ENCODE results near the gene PRKAG1. TPM values are rescaled to one million over a fixed set of nuclear protein-coding genes. Genes with fewer than 3 reads are reported as not detected.
A peak's percentile ranks its signal among the peaks of the same experiment; 100 is the strongest.

The PRKAG1 gene
- total RNA-seq, 1 donor from 2014 or later, result 48.2 TPM

- DNase-seq, result no peak
Measured at GRCh38 chr12:49030714-49031572, 12.4 kb upstream of the PRKAG1 start.

- no peak for DNase-seq
Measured at GRCh38 chr12:49030119-49030518, 11.5 kb upstream of the PRKAG1 start.

DNA sequence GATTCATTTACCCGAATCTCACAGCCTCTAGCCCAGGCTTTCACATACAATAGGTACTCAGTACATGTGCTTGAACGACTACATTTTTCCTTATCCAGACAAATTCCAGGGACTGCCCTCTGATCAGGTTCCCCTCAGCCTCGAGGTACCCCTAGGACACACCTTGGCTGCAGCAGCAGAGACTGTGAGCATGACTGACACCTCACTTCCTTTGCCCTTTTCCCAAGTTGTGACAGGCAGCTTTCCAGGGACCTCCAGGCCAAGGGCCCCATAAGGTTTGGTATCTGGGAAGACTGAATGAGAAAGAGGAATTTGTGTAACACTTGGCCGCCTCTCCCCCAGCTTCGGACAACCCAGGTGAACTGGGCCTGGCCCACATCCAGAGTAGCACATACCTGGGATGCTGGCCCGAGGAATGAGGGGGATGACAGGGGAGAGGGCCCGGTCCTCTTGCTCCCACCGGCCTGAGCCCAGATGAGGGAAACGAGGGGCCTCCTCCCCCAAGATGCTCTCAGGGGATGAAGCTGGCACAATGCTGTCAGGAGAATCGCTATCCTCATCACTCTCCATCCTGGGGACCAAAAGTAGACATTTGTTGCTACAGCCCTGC, 10.2 kb upstream of the PRKAG1 start:
- DNase-seq, result no peak

DNA sequence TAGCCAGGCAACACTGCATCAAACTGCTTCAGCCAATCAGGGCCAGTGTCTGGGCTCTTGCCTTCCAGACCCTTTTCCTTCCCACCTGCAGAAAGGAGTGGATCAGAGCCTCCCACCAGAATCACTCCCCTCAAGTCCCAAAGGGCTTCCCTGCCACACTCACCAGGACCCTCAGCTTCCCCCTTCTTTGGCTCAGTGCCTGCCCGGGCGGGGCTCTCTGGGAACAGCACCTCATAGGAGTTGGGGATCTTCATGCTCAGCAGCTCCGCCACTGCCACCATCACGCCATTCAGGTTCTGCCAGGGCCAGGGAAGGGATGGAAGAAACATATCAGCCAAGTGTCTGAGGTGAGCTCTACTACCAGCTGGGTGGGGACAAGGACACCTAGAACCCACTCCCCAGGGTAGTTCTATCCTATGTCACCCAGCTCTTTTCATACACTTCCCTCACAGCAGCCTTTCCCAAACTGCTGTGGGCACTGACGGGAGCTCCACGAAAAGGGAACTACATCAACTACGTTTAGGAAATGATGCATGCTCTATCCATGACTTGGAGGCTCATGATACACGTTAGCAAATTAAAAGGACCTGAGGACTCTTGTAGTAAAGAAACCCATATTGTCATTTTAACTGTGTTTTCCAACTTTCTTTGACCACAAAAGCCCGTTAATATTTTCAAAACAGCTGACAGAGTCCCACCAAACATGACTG, 9.4 kb upstream of the PRKAG1 start:
- DNase-seq, result no peak

GRCh38 chr12:49026678-49027480, 8.3 kb upstream of the PRKAG1 start:
- DNase-seq, result no peak

DNA sequence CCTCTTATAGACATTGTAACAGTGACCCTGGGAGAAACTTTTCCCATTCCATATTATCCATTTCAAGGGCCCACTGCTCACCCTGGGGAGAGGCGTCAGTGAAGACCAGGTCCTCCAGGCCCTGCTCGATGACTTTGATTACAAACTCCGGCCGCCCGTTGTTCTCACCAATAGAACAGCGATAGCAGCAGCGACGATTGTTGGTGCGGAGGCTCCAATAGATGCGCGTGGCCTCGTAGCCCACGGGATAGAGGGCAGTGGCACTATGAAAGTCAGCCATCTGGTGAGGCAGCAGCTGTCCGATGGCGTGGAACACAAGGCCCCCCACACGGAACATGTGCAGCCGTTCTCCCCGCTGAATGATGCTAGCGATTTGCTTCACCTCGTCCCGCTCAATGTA, 7.5 kb upstream of the PRKAG1 start:
- no peak for DNase-seq

DNA sequence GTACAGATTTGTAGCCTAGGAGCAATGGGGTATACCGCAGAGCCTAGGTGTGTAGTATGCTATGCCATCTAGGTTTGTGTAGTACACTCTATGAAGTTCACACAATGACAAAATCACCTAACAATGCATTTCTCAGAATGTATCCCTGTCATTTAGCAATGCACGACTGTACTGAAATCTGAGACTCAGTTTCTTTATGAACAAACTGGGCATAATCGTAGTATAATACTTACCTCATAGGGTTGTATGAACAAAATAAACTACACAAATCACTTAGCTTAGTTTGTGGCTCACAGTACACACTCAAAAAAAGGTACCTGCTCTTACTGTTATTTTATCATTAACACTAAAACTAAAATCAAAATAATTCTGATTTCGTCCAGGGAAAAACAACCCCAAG, 6.9 kb upstream of the PRKAG1 start:
- no peak for DNase-seq

- no peak for DNase-seq
Measured at GRCh38 chr12:49024543-49024942, 6.0 kb upstream of the PRKAG1 start.

DNA sequence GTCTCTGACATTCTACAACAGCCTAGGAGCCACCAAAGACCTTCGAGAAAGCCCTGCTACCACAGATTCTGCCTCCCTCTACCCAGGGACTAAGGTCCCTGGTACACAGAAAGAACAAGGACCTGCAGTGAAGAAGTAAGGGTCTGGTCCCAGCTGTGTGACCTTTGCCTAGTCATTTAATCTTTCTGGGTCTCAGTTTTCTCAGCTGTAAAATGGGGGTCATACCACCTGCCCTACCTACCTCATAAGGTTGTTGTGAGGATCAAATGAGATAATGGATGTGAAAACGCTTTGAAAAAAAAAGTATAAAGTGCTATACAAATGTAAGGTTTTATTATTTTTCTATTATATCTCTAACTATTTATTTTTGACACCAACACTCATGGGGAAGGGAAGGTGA, 5.2 kb upstream of the PRKAG1 start:
- no peak for DNase-seq

GRCh38 chr12:49022558-49023178, 4.1 kb upstream of the PRKAG1 start:
- DNase-seq, result no peak

DNA sequence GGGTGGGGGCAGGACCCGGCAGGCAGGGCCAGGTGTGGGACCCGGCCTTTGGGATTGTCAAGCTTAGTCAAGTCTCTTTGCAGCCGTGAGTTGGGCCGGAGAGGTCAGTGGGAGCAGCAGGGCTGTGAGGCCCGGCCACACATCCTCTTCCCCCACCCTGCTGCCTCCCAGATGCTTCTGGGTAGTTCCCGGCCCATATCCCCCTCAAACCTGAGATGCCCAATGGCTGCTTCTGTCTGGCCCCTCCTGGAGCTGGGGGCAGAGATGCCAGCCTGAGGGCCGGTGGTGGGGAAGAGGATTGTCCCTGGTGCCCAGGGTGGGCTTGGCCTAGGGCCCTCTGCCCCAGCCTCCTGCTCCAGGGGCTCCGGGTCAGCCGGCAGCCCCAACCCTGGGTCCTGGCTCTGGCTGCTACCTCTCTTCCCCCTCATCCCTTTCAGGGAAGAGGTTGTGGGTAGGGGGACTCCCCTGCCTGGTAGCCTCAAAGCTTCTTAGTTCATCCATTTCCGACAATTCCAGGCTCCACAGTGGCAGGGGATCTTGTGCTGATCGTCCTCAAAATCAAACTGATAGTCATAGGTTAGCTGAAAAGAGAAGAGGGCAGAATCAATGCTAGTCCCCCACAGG, 2.8 kb upstream of the PRKAG1 start:
- DNase-seq, result no peak

GRCh38 chr12:49020441-49020840, 1.9 kb upstream of the PRKAG1 start:
- DNase-seq, result no peak

DNA sequence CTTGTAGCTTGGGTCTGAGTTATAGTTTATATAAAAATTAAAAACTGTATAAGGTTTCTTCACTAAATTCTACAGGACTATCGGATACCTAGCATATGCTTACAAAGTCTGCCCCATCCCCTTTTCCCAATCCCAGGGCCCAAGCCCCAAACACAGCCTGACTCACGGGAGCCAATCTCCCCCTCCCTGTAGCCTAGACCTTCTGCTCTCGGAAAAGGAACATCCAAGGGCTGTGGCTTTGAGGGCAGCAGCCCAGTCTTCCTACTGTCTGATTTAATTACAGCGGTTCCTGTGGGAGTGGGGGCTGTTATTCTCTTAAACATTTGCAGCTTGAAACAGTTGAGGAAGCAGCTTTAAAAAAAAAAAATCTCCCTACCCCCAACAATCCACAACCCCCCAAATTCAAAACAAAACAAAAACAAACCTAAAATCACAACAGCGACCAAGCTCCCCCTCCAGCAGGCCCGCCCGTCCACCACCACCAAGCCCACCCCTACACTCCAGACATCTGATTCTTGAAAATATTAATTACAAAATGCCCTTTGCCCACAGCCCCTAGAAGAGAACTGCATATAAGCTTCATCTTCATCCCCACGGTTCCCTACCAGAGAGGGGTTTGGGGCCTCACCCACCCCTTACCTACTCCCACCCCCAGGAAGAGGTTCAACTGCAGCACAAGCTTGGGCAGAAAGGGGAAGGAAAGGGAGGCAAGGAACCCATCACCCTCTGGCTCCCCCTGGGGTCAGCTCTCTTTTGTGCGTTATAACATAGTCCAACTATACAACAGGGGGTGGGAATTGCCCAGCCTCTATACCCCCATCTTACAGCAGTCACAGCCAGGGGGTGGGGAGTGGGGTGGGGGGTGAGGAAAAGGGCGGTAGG, 1.1 kb upstream of the PRKAG1 start:
- DNase-seq, result peak; percentile 64

DNA sequence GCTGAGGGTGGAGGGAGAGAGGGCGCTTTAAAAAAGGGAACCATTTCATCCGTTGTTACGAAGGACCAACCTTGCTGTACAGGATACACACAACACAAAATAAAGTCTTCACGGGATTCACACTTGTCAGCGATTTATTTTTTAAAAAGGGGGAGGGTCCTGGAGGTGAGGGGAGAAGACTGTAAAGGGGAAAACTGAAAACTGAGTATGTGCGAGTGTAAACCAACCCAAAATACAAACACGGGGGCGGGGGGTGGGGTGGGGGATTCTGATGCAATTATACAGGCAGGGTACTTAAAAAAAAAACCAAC, 499 bp upstream of the PRKAG1 start:
- no peak for DNase-seq

GRCh38 chr12:49017891-49018260, 700 bp downstream of the PRKAG1 start:
- no peak for DNase-seq

- no peak for DNase-seq
Measured at GRCh38 chr12:49015196-49015595, 3.4 kb downstream of the PRKAG1 start.

DNA sequence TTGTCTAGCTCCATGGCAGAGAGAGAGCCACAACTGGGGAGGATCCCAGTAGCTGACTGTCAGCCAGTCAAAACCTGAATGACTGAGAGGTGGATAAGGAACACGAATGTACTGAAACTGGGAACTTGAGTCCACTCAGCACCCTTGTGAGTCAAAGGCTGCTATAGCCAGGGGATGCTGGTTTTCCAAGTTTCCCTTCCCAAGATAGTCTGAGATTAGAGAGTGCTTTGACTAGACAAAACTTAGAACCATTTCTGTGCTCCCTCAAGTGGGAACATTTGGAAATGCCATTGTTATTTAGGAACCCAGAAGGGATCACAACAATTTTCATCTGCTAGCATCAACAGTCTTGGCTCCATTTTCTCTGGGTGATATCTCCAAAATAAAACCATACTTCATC, 4.0 kb downstream of the PRKAG1 start:
- peak; percentile 42 for DNase-seq

DNA sequence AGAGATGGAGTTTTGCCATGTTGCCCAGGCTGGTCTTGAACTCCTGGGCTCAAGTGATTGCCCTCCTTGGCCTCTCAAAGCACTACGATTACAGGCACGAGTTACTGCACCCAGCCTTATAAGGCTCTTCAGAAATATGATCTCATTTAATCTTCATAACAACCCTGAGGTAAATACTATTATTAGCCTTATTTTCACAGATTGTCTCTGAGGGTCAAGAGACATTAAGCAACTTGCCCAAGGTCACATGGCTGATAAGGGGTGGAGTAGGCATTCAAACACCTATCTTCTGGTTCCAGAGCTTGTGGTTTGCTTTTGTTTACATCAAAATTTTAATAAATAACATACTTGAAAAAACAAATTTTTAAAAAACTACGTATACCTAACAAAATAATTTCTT, 5.1 kb downstream of the PRKAG1 start:
- DNase-seq, result no peak

- no peak for DNase-seq
Measured at GRCh38 chr12:49012739-49013138, 5.8 kb downstream of the PRKAG1 start.

GRCh38 chr12:49010092-49010668, 8.4 kb downstream of the PRKAG1 start:
- DNase-seq, result no peak

GRCh38 chr12:49008943-49009342, 9.6 kb downstream of the PRKAG1 start:
- DNase-seq, result no peak

Measured in dermis blood vessel endothelial cell (primary cell).